ENCODE results near the gene PNPLA5. TPM values are rescaled to one million over a fixed set of nuclear protein-coding genes. Genes with fewer than 3 reads are reported as not detected.

The PNPLA5 gene, protein sequence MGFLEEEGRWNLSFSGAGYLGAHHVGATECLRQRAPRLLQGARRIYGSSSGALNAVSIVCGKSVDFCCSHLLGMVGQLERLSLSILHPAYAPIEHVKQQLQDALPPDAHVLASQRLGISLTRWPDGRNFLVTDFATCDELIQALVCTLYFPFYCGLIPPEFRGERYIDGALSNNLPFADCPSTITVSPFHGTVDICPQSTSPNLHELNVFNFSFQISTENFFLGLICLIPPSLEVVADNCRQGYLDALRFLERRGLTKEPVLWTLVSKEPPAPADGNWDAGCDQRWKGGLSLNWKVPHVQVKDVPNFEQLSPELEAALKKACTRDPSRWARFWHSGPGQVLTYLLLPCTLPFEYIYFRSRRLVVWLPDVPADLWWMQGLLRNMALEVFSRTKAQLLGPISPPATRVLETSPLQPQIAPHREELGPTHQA
- not detected for polyA plus RNA-seq

- Mint-ChIP-seq H3K27ac (no peak within 1 kb of the TSS), H3K9me3 (no peaks in the 10 kb centered on the region), H3K4me3 (peak within 1 kb of the TSS in 2 of 4 donors; percentile 34 to 41), H3K36me3 (no peaks in the 10 kb centered on the region), H3K27me3 (peaks cover 33% of the 10 kb centered on the region), H3K4me1 (no peaks in the 10 kb centered on the region)
Observed at GRCh38 chr22:43891360-43892182, at the start of gene PNPLA5. Gene PNPLA5 (minus strand): TSS chr22:43892013. CDS start chr22:43891880, 133 bp downstream.

GRCh38 chr22:43941449-43941848, 49.6 kb upstream of the PNPLA5 start:
- Mint-ChIP-seq H3K9me3 (peaks cover 1 to 7% (median 2%) of the 10 kb centered on the region in 3 donors), H3K4me3 (no peak overlapping the region), H3K27me3 (peaks cover 18% of the 10 kb centered on the region), H3K4me1 (peaks cover 0 to 2% (median 0%) of the 10 kb centered on the region in 3 donors), H3K36me3 (no peaks in the 10 kb centered on the region), H3K27ac (no peak overlapping the region)

GRCh38 chr22:43931771-43932170, 40.0 kb upstream of the PNPLA5 start:
- Mint-ChIP-seq H3K4me3 (no peak overlapping the region), H3K27ac (no peak overlapping the region), H3K4me1 (no peaks in the 10 kb centered on the region), H3K27me3 (peaks cover 8% of the 10 kb centered on the region), H3K9me3 (no peaks in the 10 kb centered on the region), H3K36me3 (no peaks in the 10 kb centered on the region)

DNA sequence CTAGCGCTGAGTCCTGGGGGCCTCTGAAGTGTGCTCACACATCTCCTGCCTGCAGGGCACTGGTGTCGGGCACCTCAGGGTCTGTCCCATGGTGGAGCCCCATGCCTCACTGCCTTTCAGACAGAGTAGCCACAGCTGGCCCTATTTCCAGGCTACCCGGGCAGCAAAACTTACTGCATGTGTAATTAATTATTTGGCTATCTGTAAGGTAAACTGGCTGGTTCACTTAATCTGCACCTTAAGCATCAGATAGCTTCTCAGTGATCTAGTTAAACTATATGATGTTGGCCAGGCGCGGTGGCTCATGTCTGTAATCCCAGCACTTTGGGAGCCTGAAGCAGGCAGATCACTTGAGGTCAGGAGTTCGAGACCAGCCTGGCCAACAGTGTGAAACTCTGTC, 37.1 kb upstream of the PNPLA5 start:
- Mint-ChIP-seq H3K27me3 (peaks cover 10% of the 10 kb centered on the region), H3K9me3 (no peaks in the 10 kb centered on the region), H3K27ac (no peak overlapping the region), H3K36me3 (no peaks in the 10 kb centered on the region), H3K4me3 (no peak overlapping the region), H3K4me1 (peaks cover 0 to 2% (median 0%) of the 10 kb centered on the region in 3 donors)

GRCh38 chr22:43928468-43928867, 36.7 kb upstream of the PNPLA5 start:
- Mint-ChIP-seq H3K9me3 (no peaks in the 10 kb centered on the region), H3K4me3 (no peak overlapping the region), H3K27me3 (peaks cover 10% of the 10 kb centered on the region), H3K4me1 (peaks cover 0 to 2% (median 0%) of the 10 kb centered on the region in 3 donors), H3K36me3 (no peaks in the 10 kb centered on the region), H3K27ac (no peak overlapping the region)

- peaks cover 0 to 6% (median 4%) of the 10 kb centered on the region in 3 donors for H3K4me1 Mint-ChIP-seq
- no peak overlapping the region for H3K27ac Mint-ChIP-seq
- no peaks in the 10 kb centered on the region for H3K9me3 Mint-ChIP-seq
- peaks cover 17% of the 10 kb centered on the region for H3K27me3 Mint-ChIP-seq
- no peak overlapping the region for H3K4me3 Mint-ChIP-seq
- H3K36me3 Mint-ChIP-seq = no peaks in the 10 kb centered on the region
Observed at GRCh38 chr22:43926349-43926710, 34.5 kb upstream of the PNPLA5 start.

DNA sequence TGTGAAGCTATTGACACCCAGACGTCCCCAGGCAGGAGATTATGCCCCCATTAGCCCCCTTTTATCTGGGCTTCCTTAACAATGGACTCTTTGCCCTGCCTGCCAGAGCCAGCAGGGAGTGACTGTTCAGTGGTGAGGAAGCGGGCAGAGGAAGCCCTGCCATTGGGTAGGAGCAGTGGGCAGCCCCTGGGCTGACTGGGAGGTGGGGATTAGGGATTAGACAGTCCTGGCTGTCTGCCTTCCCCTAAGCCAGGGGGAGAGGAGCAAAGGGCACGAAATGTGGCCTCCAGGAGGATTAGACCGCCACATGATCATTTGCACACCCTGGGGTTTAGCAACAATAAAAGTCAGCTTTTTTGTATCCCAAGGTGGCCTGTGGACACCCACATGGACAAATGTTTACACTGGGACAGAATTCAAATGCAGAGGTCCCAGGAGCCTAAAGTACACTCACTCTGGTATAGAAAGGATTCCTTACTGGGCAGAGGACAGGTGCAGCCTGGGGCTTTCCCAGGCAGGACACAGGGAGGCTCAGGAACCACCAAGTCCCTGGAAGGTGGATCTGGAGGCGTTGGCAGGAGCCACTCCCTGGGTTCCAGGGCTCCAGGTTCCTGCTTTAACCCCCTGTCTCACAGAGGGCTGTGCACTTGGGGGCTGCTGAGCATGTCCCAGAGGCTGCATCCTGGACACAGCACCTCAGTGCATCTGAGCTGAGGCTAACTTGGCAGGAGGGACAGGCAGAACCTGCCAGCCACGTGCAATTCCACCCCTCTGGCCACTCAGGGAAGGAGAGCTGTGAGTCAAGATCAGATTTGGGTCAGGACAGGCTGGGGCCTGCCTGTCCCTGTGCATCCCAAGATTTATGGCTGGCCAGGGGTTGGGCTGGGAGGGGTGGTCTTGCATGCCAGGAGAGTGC, 33.9 kb upstream of the PNPLA5 start:
- Mint-ChIP-seq H3K36me3 (no peaks in the 10 kb centered on the region), H3K4me1 (peaks cover 0 to 6% (median 4%) of the 10 kb centered on the region in 3 donors), H3K4me3 (peak overlapping the region; percentile 5 to 81 (median 64)), H3K9me3 (no peaks in the 10 kb centered on the region), H3K27me3 (peaks cover 22% of the 10 kb centered on the region), H3K27ac (peak overlapping the region in 1 of 3 donors; percentile 27)

DNA sequence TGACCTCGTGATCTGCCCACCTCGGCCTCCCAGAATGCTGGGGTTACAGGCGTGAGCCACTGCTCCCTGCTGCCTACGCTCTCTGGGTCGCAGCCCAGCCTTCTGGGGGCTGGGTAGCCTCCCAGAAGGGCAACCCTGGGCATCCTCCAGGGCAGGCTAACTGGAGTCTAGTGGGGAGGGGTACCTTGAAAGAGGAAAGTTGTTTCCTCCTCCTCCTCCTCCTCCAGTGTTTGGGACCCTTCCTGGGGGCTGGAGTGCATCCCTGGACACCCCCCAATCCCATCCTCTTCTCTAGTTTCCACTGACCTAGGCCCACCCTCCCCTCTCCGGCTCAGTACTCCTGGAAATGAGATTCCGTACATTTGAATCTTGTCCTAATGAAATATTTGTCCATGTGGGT, 33.1 kb upstream of the PNPLA5 start:
- Mint-ChIP-seq H3K4me3 (peak overlapping the region; percentile 44 to 81 (median 71)), H3K9me3 (no peaks in the 10 kb centered on the region), H3K4me1 (peaks cover 0 to 6% (median 4%) of the 10 kb centered on the region in 3 donors), H3K27me3 (peaks cover 22% of the 10 kb centered on the region), H3K27ac (peak overlapping the region in 2 of 3 donors; percentile 27 to 67), H3K36me3 (no peaks in the 10 kb centered on the region)

GRCh38 chr22:43923631-43924464, 32.0 kb upstream of the PNPLA5 start, which contains the start of gene PNPLA3:
Gene PNPLA3 (plus strand): TSS chr22:43923805. CDS start chr22:43923912, 107 bp downstream.
- Mint-ChIP-seq H3K4me3 (peak within 1 kb of the TSS; percentile 63 to 98 (median 88)), H3K27me3 (peaks cover 28% of the 10 kb centered on the region), H3K36me3 (no peaks in the 10 kb centered on the region), H3K27ac (no peak within 1 kb of the TSS), H3K4me1 (peaks cover 0 to 6% (median 4%) of the 10 kb centered on the region in 3 donors), H3K9me3 (no peaks in the 10 kb centered on the region)

GRCh38 chr22:43923191-43923590, 31.4 kb upstream of the PNPLA5 start:
- Mint-ChIP-seq H3K27ac (no peak overlapping the region), H3K4me1 (peaks cover 0 to 6% (median 4%) of the 10 kb centered on the region in 3 donors), H3K4me3 (peak overlapping the region; percentile 37 to 98 (median 88)), H3K27me3 (peaks cover 29% of the 10 kb centered on the region), H3K9me3 (no peaks in the 10 kb centered on the region), H3K36me3 (no peaks in the 10 kb centered on the region)

DNA sequence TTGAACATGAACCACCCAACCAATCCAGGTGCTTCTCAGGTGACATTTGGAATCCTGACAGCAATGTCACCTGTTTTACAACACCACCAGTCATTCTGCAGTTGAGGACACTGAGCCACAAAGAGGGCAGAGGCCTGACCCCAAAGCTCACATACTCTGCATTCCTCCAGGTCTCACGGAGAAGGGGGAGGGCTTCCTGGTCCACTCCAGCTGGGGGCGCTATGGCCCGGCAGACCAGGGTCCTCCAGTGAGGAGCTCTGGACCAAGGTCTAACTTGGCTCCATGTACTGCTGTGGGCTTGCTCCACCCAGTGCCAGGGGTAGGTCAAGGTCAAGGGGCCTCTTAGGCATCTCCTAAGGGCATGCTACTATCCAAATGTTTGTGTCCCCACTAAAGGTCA, 30.3 kb upstream of the PNPLA5 start:
- H3K4me3 Mint-ChIP-seq = peak overlapping the region in 1 of 4 donors; percentile 28
- peaks cover 0 to 6% (median 4%) of the 10 kb centered on the region in 3 donors for H3K4me1 Mint-ChIP-seq
- H3K9me3 Mint-ChIP-seq = no peaks in the 10 kb centered on the region
- no peak overlapping the region for H3K27ac Mint-ChIP-seq
- H3K36me3 Mint-ChIP-seq = no peaks in the 10 kb centered on the region
- H3K27me3 Mint-ChIP-seq = peaks cover 36% of the 10 kb centered on the region

DNA sequence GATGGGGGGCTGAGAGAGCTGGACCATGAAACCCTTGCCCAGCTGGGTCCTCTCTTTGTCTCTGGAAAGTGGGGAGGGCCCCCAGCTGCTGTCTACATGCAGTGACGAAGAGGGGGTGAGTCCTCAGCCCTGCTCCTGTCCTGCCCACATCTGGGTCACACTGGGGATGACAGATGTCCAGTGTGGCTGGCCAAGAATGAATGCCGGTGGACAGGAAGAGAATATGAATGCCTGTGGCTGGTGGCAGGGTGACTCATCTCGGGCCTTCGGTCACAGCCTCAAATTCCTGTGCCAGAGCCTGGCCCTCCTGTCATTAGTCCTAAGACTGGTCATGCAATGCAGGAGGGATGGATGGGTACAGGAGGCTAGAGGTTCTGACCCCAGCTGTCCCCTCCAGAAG, 29.6 kb upstream of the PNPLA5 start:
- H3K27me3 Mint-ChIP-seq = peaks cover 41% of the 10 kb centered on the region
- H3K4me3 Mint-ChIP-seq = no peak overlapping the region
- peaks cover 0 to 6% (median 4%) of the 10 kb centered on the region in 3 donors for H3K4me1 Mint-ChIP-seq

GRCh38 chr22:43919106-43919973, 27.5 kb upstream of the PNPLA5 start:
- Mint-ChIP-seq H3K9me3 (no peaks in the 10 kb centered on the region), H3K27me3 (peaks cover 31% of the 10 kb centered on the region)

More for the DNA sequence above, 29.6 kb upstream of the PNPLA5 start:
- no peaks in the 10 kb centered on the region for H3K9me3 Mint-ChIP-seq
- no peak overlapping the region for H3K27ac Mint-ChIP-seq
- H3K36me3 Mint-ChIP-seq = no peaks in the 10 kb centered on the region

More at GRCh38 chr22:43919106-43919973, 27.5 kb upstream of the PNPLA5 start:
- no peak overlapping the region for H3K4me3 Mint-ChIP-seq
- H3K36me3 Mint-ChIP-seq = no peaks in the 10 kb centered on the region
- no peak overlapping the region for H3K27ac Mint-ChIP-seq
- H3K4me1 Mint-ChIP-seq = peaks cover 0 to 4% (median 4%) of the 10 kb centered on the region in 3 donors

Data from IgD-negative memory B cell (primary cell).